Effector memory CD8-positive, alpha-beta T cell (primary cell): ENCODE data around the gene GTF2A1L.

Experiments
- ATAC-seq: fragments of 150-1000 bp; cut with Tn5 transposase; replicated peaks from 2 replicates; pipeline ENCODE4 v1.10.0; 2021; ENCODE audit warnings: mild to moderate bottlenecking, moderate library complexity
- DNase-seq, 3 experiments: peaks; one replicate each; pipeline ENCODE4 v3.0.0; 2021
- H3K27ac Mint-ChIP-seq, 2 donors: one replicate each; pipeline ENCODE4 v1.8.0; 2022; ENCODE audit warnings: mild to moderate bottlenecking in 2 of 2, mixed read lengths in 2 of 2, moderate library complexity in 2 of 2
- H3K27me3 Mint-ChIP-seq, 2 donors: one replicate each; pipeline ENCODE4 v1.8.0; 2022; ENCODE audit warnings: mixed read lengths in 2 of 2
- H3K36me3 Mint-ChIP-seq: one replicate; pipeline ENCODE4 v1.8.0; 2022; ENCODE audit warnings: mild to moderate bottlenecking, moderate library complexity, mixed read lengths; ENCODE audit not compliant: insufficient read depth
- H3K4me1 Mint-ChIP-seq, 2 donors: one replicate each; pipeline ENCODE4 v1.8.0; 2022; ENCODE audit warnings: low read depth in 2 of 2, mixed read lengths in 2 of 2
- H3K4me3 Mint-ChIP-seq, 2 donors: one replicate each; pipeline ENCODE4 v1.8.0; 2022; ENCODE audit warnings: mild to moderate bottlenecking in 2 of 2, mixed read lengths in 2 of 2, moderate library complexity in 2 of 2
- H3K9me3 Mint-ChIP-seq, 2 donors: one replicate each; pipeline ENCODE4 v1.8.0; 2022; ENCODE audit warnings: mixed read lengths in 2 of 2
- total RNA-seq, 9 experiments: gene quantifications; one replicate each; lab custom pipeline; 2026; lab: John Stamatoyannopoulos, UW

The GTF2A1L gene, protein sequence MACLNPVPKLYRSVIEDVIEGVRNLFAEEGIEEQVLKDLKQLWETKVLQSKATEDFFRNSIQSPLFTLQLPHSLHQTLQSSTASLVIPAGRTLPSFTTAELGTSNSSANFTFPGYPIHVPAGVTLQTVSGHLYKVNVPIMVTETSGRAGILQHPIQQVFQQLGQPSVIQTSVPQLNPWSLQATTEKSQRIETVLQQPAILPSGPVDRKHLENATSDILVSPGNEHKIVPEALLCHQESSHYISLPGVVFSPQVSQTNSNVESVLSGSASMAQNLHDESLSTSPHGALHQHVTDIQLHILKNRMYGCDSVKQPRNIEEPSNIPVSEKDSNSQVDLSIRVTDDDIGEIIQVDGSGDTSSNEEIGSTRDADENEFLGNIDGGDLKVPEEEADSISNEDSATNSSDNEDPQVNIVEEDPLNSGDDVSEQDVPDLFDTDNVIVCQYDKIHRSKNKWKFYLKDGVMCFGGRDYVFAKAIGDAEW
- total RNA-seq, result 0 reads per million in 9 experiments

DNA sequence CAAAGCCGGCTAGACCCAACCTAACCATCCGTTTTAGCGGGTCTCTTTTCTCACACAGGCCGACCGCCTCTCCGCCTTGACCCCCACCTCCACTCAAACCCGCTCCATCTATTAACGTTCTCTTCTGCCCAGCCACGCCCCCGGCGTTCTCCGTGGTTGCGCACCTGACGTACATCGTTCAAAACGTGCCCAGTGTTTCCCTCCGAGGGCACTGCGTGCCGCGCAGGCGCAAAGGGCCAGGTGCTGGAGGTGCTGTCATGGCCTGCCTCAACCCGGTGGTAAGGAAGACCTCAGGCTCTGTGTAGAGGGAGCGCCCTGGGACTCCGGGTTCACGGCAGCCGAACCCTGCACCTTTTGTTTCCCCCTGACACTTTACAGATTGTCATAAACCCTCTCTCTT lies at the start of gene GTF2A1L:
Gene GTF2A1L (plus strand): TSS at position 239 of the 400 bp plus-strand sequence. CDS start 19 bp downstream, at position 258.
- H3K27me3 Mint-ChIP-seq, result peaks cover 14% of the 10 kb centered on the region in 2 donors
- no peaks in the 10 kb centered on the region for H3K4me1 Mint-ChIP-seq
- DNase-seq (no peak), ATAC-seq (no peak)
- no peaks in the 10 kb centered on the region for H3K9me3 Mint-ChIP-seq
- H3K27ac Mint-ChIP-seq, result no peak within 1 kb of the TSS
- H3K4me3 Mint-ChIP-seq, result no peak within 1 kb of the TSS
- H3K36me3 Mint-ChIP-seq, result no peaks in the 10 kb centered on the region

DNA sequence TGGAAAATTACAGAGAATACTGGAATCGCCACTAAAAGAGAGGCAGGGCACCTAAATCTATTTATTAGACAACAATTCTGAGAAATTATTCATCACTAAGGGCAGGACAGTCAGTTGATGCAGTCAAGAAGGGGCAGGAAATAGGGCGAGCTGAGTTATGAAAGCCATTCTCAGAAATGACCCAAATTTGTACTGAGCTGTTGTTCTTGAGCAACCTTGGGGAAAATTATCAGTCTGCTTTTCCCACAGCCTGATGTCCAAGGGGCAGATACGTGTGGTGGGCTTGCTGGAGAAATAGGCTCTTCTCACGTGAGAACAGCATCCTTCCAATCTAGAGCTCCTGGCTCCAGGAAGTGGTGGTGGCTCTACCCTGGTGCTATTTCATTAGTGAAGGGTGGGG lies 49.1 kb upstream of the GTF2A1L start:
- DNase-seq (no peak), ATAC-seq (no peak)
- H3K27me3 Mint-ChIP-seq, result no peaks in the 10 kb centered on the region
- no peaks in the 10 kb centered on the region for H3K4me1 Mint-ChIP-seq
- H3K9me3 Mint-ChIP-seq, result no peaks in the 10 kb centered on the region
- H3K36me3 Mint-ChIP-seq, result no peaks in the 10 kb centered on the region
- H3K4me3 Mint-ChIP-seq, result no peak overlapping the region
- no peak overlapping the region for H3K27ac Mint-ChIP-seq

GRCh38 chr2:48569433-48569832 lies 48.2 kb upstream of the GTF2A1L start:
- H3K36me3 Mint-ChIP-seq, result no peaks in the 10 kb centered on the region
- peaks cover 0 to under 1% of the 10 kb centered on the region in 2 donors for H3K4me1 Mint-ChIP-seq
- H3K4me3 Mint-ChIP-seq, result no peak overlapping the region
- no peak for DNase-seq
- no peak overlapping the region for H3K27ac Mint-ChIP-seq
- no peaks in the 10 kb centered on the region for H3K27me3 Mint-ChIP-seq
- H3K9me3 Mint-ChIP-seq, result no peaks in the 10 kb centered on the region
- ATAC-seq, result no peak

- Mint-ChIP-seq H3K36me3 (no peaks in the 10 kb centered on the region), H3K4me3 (no peak overlapping the region), H3K9me3 (no peaks in the 10 kb centered on the region), H3K4me1 (peaks cover 4 to 6% of the 10 kb centered on the region in 2 donors), H3K27ac (no peak overlapping the region), H3K27me3 (no peaks in the 10 kb centered on the region)
- ATAC-seq (no peak), DNase-seq (no peak)
Measured at GRCh38 chr2:48572816-48573215, 44.8 kb upstream of the GTF2A1L start.

GRCh38 chr2:48574353-48575287 lies 43.0 kb upstream of the GTF2A1L start:
- Mint-ChIP-seq H3K27ac (no peak overlapping the region), H3K9me3 (no peaks in the 10 kb centered on the region), H3K4me1 (peaks cover 4 to 6% of the 10 kb centered on the region in 2 donors), H3K27me3 (no peaks in the 10 kb centered on the region), H3K4me3 (no peak overlapping the region), H3K36me3 (no peaks in the 10 kb centered on the region)
- ATAC-seq (no peak), DNase-seq (no peak)

DNA sequence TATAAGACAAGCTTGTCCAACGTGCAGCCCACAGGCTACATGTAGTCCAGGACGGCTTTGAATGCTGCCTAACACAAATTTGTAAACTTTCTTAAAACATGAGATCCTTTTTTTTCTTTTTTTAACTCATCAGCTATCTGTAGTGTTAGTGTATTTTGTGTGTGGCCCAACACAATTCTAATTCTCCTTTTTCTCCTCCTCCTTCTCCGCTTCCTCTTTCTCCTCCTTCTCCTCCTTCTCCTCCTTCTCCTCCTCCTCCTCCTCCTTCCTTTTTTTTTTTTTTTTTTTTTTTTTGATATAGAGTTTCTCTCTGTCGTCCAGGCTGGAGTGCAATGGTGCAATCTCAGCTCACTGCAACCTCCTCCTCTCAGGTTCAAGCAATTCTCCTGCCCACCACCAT lies 39.3 kb upstream of the GTF2A1L start:
- ATAC-seq (no peak), DNase-seq (no peak)
- no peaks in the 10 kb centered on the region for H3K9me3 Mint-ChIP-seq
- H3K27ac Mint-ChIP-seq, result no peak overlapping the region
- H3K27me3 Mint-ChIP-seq, result peaks cover 6 to 11% of the 10 kb centered on the region in 2 donors
- peaks cover 4 to 6% of the 10 kb centered on the region in 2 donors for H3K4me1 Mint-ChIP-seq
- no peak overlapping the region for H3K4me3 Mint-ChIP-seq
- H3K36me3 Mint-ChIP-seq, result no peaks in the 10 kb centered on the region

DNA sequence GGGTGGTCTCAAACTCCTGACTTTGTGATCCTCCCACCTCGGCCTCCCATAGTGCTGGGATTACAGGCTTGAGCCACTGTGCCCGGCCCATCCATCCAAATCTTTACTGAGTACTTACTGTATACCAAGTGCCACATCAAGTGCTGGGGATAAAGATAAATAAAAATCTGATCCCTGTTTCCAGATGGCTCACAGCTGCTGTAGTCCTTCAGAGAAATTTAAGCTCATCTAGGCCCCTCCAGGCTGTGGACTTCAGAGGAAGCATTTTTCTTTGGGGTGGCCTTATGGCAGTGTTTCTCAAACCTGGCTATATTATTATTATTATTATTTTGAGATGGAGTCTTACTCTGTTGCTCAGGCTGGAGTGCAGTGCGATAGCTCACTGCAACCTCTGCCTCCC lies 33.7 kb upstream of the GTF2A1L start:
- Mint-ChIP-seq H3K4me1 (no peaks in the 10 kb centered on the region), H3K27me3 (peaks cover 6 to 11% of the 10 kb centered on the region in 2 donors), H3K9me3 (no peaks in the 10 kb centered on the region), H3K27ac (no peak overlapping the region), H3K4me3 (no peak overlapping the region), H3K36me3 (peaks cover 3% of the 10 kb centered on the region)
- DNase-seq (no peak), ATAC-seq (no peak)

DNA sequence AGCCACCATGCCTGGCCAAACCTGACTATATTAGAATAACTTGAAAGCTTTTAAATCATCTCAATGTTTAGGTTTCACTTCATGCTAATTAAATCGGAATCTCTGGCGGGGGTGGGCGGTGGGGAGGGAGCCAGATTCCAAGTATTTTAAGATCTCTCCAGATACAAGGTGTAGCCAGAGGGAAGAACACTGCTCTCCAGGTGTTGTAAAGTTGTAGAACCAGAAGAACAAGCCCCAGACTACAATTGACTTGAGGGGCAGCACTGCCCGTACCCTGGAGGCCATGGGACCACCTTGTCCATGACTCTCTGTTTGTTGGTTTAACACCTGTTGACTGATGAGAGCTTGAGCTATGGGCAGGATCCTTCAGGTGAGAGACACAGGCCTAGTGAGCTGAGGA lies 33.1 kb upstream of the GTF2A1L start:
- DNase-seq (no peak), ATAC-seq (no peak)
- Mint-ChIP-seq H3K27me3 (peaks cover 6 to 11% of the 10 kb centered on the region in 2 donors), H3K4me3 (no peak overlapping the region), H3K4me1 (no peaks in the 10 kb centered on the region), H3K9me3 (no peaks in the 10 kb centered on the region), H3K27ac (no peak overlapping the region), H3K36me3 (peaks cover 3% of the 10 kb centered on the region)

GRCh38 chr2:48586433-48586832 lies 31.2 kb upstream of the GTF2A1L start:
- H3K9me3 Mint-ChIP-seq, result no peaks in the 10 kb centered on the region
- peaks cover 3% of the 10 kb centered on the region for H3K36me3 Mint-ChIP-seq
- no peak overlapping the region for H3K27ac Mint-ChIP-seq
- peaks cover 0 to 2% of the 10 kb centered on the region in 2 donors for H3K27me3 Mint-ChIP-seq
- no peaks in the 10 kb centered on the region for H3K4me1 Mint-ChIP-seq
- DNase-seq, result no peak
- H3K4me3 Mint-ChIP-seq, result no peak overlapping the region
- ATAC-seq, result no peak

GRCh38 chr2:48587560-48587959 lies 30.1 kb upstream of the GTF2A1L start:
- ATAC-seq (no peak), DNase-seq (no peak)
- Mint-ChIP-seq H3K27ac (no peak overlapping the region), H3K9me3 (no peaks in the 10 kb centered on the region), H3K4me1 (no peaks in the 10 kb centered on the region), H3K4me3 (no peak overlapping the region), H3K27me3 (no peaks in the 10 kb centered on the region), H3K36me3 (peaks cover 3% of the 10 kb centered on the region)

- no peaks in the 10 kb centered on the region for H3K9me3 Mint-ChIP-seq
- ATAC-seq, result no peak
- H3K27ac Mint-ChIP-seq, result no peak overlapping the region
- H3K36me3 Mint-ChIP-seq, result peaks cover 3% of the 10 kb centered on the region
- H3K27me3 Mint-ChIP-seq, result no peaks in the 10 kb centered on the region
- no peaks in the 10 kb centered on the region for H3K4me1 Mint-ChIP-seq
- no peak for DNase-seq
- H3K4me3 Mint-ChIP-seq, result no peak overlapping the region
Measured at GRCh38 chr2:48587961-48588360, 29.7 kb upstream of the GTF2A1L start.

DNA sequence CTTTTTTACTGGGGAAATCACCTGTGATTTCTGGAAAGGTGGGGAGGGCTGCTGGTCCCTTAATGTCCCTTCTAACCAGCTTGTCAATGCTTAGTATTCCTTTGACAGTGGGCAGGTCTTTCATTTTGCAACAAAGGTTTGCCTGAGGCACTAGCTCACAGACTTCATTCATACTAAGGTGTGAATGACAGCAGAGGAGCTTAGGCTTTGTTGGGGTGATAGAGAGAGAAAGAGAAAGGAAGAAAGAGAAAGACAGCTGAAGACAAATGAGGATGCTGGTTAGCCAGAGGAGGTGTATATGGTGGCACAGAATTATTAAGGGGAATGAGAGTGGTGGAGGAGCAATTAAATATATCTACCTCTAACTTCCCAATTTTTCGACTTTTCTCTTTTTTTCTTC lies 28.9 kb upstream of the GTF2A1L start:
- H3K36me3 Mint-ChIP-seq, result peaks cover 3% of the 10 kb centered on the region
- no peak for ATAC-seq
- H3K4me3 Mint-ChIP-seq, result no peak overlapping the region
- no peaks in the 10 kb centered on the region for H3K9me3 Mint-ChIP-seq
- no peaks in the 10 kb centered on the region for H3K27me3 Mint-ChIP-seq
- no peaks in the 10 kb centered on the region for H3K4me1 Mint-ChIP-seq
- DNase-seq, result no peak
- no peak overlapping the region for H3K27ac Mint-ChIP-seq

DNA sequence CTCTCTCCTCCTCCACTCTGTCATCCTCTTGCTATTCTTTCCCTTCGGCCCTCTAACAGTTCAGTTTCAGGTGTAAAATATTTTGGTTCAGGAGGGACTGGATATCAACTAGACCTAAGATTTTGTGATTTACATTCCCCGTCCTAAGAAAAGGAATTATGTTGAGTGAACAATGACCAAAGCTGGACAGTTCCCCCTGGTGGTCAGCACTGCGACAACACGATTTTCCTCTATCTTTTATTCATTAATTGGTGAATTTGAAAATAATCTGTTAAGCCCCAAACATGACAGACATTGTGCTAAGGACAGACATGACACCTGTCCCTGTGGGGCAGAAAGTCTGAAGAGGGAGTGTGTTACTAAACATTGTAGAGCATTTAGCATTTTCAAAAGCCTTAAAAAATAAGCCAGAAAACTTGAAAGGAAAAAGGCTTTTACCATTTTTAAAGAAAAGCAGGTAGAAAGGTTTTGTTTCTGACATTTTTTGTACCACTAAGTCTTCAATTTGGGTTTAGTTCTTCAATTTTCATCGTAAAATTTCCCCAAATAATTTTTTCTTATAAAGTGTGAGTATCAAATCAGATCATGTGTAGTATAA lies 28.4 kb upstream of the GTF2A1L start:
- Mint-ChIP-seq H3K4me1 (no peaks in the 10 kb centered on the region), H3K27ac (no peak overlapping the region), H3K27me3 (no peaks in the 10 kb centered on the region), H3K4me3 (no peak overlapping the region), H3K36me3 (peaks cover 3% of the 10 kb centered on the region), H3K9me3 (no peaks in the 10 kb centered on the region)
- no peak for DNase-seq
- ATAC-seq, result no peak
